Inflammatory macrophage treated with lipopolysaccharide for 4 hours (primary cell): ENCODE data around the gene ZNF662.
A peak's percentile ranks its signal among the peaks of the same experiment; 100 is the strongest.

Experiments used
- DNase-seq: peaks from one replicate; pipeline ENCODE4 v3.0.0-alpha.2; 2020

The ZNF662 gene

GRCh38 chr3:42946050-42946449, 40.1 kb downstream of the ZNF662 start:
- DNase-seq, result no peak

- DNase-seq, result no peak
Observed at GRCh38 chr3:42957573-42957972, 51.6 kb downstream of the ZNF662 start.

DNA sequence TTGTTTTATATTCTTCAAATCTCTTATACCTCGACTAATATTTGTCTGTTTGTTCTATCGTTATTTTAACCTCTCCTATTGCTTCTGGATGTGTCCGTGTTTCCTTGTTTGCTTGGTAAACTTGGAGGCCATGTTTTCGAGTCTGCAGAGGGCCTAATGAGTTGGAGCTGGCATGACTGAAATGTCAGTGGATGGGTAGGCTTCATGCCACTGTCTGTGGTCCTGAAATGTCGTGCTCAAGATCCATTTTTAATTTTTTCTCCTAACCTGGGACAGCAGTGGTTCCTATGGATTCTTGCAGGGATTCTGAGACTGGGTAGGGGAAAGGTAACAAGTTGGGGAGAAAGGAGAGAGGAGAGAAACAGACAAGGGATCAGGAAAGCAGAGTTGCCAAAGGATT, 54.3 kb downstream of the ZNF662 start:
- DNase-seq, result no peak

DNA sequence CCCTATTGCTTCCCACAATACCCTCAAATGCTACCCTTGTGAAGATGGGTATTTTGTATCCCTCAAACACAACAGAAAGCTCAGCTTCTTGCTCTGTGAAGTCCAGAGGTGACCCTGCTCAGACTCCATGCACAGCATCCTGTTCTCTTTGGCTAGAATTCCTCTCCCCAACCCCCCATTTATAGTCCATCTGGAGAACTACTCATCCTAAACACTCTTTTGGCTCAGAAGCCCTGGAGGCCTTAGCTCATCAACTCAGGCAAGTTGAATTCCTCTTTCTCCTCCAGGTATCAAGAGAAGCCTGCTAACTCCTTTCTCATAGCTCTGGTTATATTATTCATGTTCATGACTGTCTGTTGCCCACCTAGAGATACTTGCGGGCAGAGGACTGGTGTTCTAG, 54.8 kb downstream of the ZNF662 start:
- DNase-seq, result no peak

GRCh38 chr3:42961633-42962032, 55.7 kb downstream of the ZNF662 start:
- peak; percentile 30 for DNase-seq

- DNase-seq, result no peak
Observed at GRCh38 chr3:42963269-42963668, 57.3 kb downstream of the ZNF662 start.

- DNase-seq, result no peak
Observed at GRCh38 chr3:42964266-42964665, 58.3 kb downstream of the ZNF662 start.
